ENCODE measurements around the gene TAS2R1.
"Not testable (repeated sequence)": the region's sequence is repeated elsewhere in the genome, so short reads cannot be mapped to it uniquely, and the experiment has no call there.

TAS2R1 gene

GRCh38 chr5:9621379-9621903 is 8.7 kb downstream of the TAS2R1 start:
- DNase-seq: no peak

- no peak for DNase-seq
These were observed 10.6 kb downstream of the TAS2R1 start for GRCh38 chr5:9619331-9620092.

- no peak for DNase-seq
These were observed 12.2 kb downstream of the TAS2R1 start for GRCh38 chr5:9617739-9618504.

GRCh38 chr5:9617221-9617620 is 12.9 kb downstream of the TAS2R1 start:
- DNase-seq: no peak

- no peak for DNase-seq
These were observed 14.8 kb downstream of the TAS2R1 start for GRCh38 chr5:9615331-9615730.

GRCh38 chr5:9613360-9613759 is 16.8 kb downstream of the TAS2R1 start:
- no peak for DNase-seq

GRCh38 chr5:9610969-9611368 is 19.2 kb downstream of the TAS2R1 start:
- no peak for DNase-seq

- DNase-seq: no peak
These were observed 19.8 kb downstream of the TAS2R1 start for GRCh38 chr5:9610364-9610763.

- DNase-seq: no peak
These were observed 22.1 kb downstream of the TAS2R1 start for GRCh38 chr5:9608093-9608492.

GRCh38 chr5:9605041-9605838 is 24.9 kb downstream of the TAS2R1 start:
- DNase-seq: no peak

- DNase-seq: no peak
These were observed 25.7 kb downstream of the TAS2R1 start for GRCh38 chr5:9604416-9604815.

GRCh38 chr5:9601055-9601739 is 29.0 kb downstream of the TAS2R1 start:
- no peak for DNase-seq

- DNase-seq: no peak
These were observed 30.8 kb downstream of the TAS2R1 start for GRCh38 chr5:9599391-9599790.

GRCh38 chr5:9598329-9598728 is 31.8 kb downstream of the TAS2R1 start:
- not testable (repeated sequence) for DNase-seq

GRCh38 chr5:9597322-9597721 is 32.8 kb downstream of the TAS2R1 start:
- DNase-seq: not testable (repeated sequence)

GRCh38 chr5:9596824-9597223 is 33.3 kb downstream of the TAS2R1 start:
- no peak for DNase-seq

GRCh38 chr5:9596171-9596780 is 33.9 kb downstream of the TAS2R1 start:
- no peak for DNase-seq

- DNase-seq: no peak
These were observed 35.2 kb downstream of the TAS2R1 start for GRCh38 chr5:9594913-9595312.

- no peak for DNase-seq
These were observed 40.9 kb downstream of the TAS2R1 start for GRCh38 chr5:9589049-9589835.

- no peak for DNase-seq
These were observed 41.9 kb downstream of the TAS2R1 start for GRCh38 chr5:9588254-9588653.

- no peak for DNase-seq
These were observed 43.0 kb downstream of the TAS2R1 start for GRCh38 chr5:9587135-9587534.

All from activated CD4-positive, alpha-beta T cell treated with anti-CD3 and anti-CD28 coated beads, Interleukin-2, amount 50 U/mL, for 1 hour (primary cell).